ENCODE data around the gene PRRT3. TPM values are rescaled to one million over a fixed set of nuclear protein-coding genes. Genes with fewer than 3 reads are reported as not detected.
"Not testable (repeated sequence)": the region's sequence is repeated elsewhere in the genome, so short reads cannot be mapped to it uniquely, and the experiment has no call there.

Gene PRRT3
- total and polyA plus RNA-seq, 2 donors = 1.4 to 1.6 TPM

DNA sequence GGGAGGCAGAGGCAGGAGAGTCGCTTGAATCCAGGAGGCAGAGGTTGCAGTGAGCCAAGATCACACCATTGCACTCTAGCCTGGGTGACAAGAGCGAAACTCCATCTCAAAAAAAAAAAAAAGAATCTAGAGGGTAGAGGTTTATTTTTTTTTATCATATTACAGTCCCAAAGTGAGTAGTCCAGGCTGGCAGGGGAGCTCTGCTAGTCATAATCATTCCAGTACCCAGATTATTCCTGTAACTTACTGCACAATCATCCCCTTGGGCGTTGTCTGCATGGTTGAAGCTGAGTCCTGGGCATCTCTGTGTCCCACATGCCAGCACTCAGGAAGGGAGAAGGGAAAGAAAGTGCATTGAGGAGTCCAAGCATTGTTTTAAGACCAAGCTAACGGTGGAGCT, 10.0 kb downstream of the PRRT3 start:
- Histone ChIP-seq H3K4me3 (ENCODE audit: low read length in 2 of 2) (no peak overlapping the region), H3K9me3 (ENCODE audit: control insufficient read depth in 2 of 2, insufficient read depth in 1 of 2, low read length in 1 of 2) (no peaks in the 10 kb centered on the region), H3K27me3 (ENCODE audit: control insufficient read depth in 2 of 2, insufficient read depth in 1 of 2, low read length in 1 of 2) (no peaks in the 10 kb centered on the region), H3K36me3 (ENCODE audit: control insufficient read depth in 2 of 2, insufficient read depth in 2 of 2, low read length in 1 of 2) (peaks cover 28 to 32% of the 10 kb centered on the region in 2 donors), H3K27ac (ENCODE audit: low read depth in 1 of 2, low read length in 1 of 2) (no peak overlapping the region), H3K4me1 (ENCODE audit: control insufficient read depth in 2 of 2, insufficient read depth in 2 of 2, low read length in 2 of 2) (peaks cover 0 to 9% of the 10 kb centered on the region in 2 donors)
- WGBS = 95% methylated on average over 4 of the region's 4 CpGs
- DNase-seq (ENCODE audit: low read depth in 6 of 9, low spot score in 9 of 9) = no peak

DNA sequence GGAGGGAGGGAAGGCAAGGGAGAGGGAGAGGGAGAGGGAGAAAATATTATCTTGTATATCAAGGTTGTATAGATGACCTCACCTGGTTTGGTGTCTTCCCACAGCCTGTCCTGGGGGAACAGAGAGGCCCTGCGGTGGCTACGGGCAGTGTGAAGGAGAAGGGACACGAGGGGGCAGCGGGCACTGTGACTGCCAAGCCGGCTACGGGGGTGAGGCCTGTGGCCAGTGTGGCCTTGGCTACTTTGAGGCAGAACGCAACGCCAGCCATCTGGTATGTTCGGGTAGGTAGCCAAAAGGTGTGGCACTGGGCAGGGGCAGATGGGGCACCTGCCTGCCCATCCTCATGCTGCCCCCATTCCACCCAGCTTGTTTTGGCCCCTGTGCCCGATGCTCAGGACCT, 11.5 kb downstream of the PRRT3 start:
- no peaks in the 10 kb centered on the region for H3K9me3 ChIP-seq (ENCODE audit: control insufficient read depth in 2 of 2, insufficient read depth in 1 of 2, low read length in 1 of 2)
- no peak overlapping the region for H3K27ac ChIP-seq (ENCODE audit: low read depth in 1 of 2, low read length in 1 of 2)
- WGBS = 98% methylated on average over 10 of the region's 10 CpGs
- H3K4me3 ChIP-seq (ENCODE audit: low read length in 2 of 2) = no peak overlapping the region
- no peaks in the 10 kb centered on the region for H3K4me1 ChIP-seq (ENCODE audit: control insufficient read depth in 2 of 2, insufficient read depth in 2 of 2, low read length in 2 of 2)
- peaks cover 29 to 35% of the 10 kb centered on the region in 2 donors for H3K36me3 ChIP-seq (ENCODE audit: control insufficient read depth in 2 of 2, insufficient read depth in 2 of 2, low read length in 1 of 2)
- DNase-seq (ENCODE audit: low read depth in 6 of 9, low spot score in 9 of 9) = no peak
- H3K27me3 ChIP-seq (ENCODE audit: control insufficient read depth in 2 of 2, insufficient read depth in 1 of 2, low read length in 1 of 2) = no peaks in the 10 kb centered on the region

DNA sequence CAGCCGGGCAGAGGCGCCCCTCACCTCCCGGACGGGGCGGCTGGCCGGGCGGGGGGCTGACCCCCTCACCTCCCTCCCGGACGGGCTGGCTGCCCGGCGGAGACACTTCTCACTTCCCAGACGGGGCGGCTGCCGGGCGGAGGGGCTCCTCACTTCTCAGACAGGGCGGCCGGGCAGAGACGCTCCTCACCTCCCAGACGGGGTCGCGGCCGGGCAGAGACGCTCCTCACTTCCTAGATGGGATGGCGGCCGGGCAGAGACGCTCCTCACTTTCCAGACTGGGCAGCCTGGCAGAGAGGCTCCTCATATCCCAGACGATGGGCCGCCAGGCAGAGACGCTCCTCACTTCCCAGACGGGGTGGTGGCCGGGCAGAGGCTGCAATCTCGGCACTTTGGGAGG, 12.3 kb downstream of the PRRT3 start:
- not testable (repeated sequence) for H3K4me1 ChIP-seq (ENCODE audit: control insufficient read depth in 2 of 2, insufficient read depth in 2 of 2, low read length in 2 of 2); H3K27me3 ChIP-seq (ENCODE audit: control insufficient read depth in 2 of 2, insufficient read depth in 1 of 2, low read length in 1 of 2); H3K4me3 ChIP-seq (ENCODE audit: low read length in 2 of 2); DNase-seq (ENCODE audit: low read depth in 6 of 9, low spot score in 9 of 9); H3K9me3 ChIP-seq (ENCODE audit: control insufficient read depth in 2 of 2, insufficient read depth in 1 of 2, low read length in 1 of 2); H3K27ac ChIP-seq (ENCODE audit: low read depth in 1 of 2, low read length in 1 of 2)
- WGBS = 98% methylated on average over 29 of the region's 32 CpGs
- H3K36me3 ChIP-seq (ENCODE audit: control insufficient read depth in 2 of 2, insufficient read depth in 2 of 2, low read length in 1 of 2) = peaks cover 29 to 41% of the 10 kb centered on the region in 2 donors

DNA sequence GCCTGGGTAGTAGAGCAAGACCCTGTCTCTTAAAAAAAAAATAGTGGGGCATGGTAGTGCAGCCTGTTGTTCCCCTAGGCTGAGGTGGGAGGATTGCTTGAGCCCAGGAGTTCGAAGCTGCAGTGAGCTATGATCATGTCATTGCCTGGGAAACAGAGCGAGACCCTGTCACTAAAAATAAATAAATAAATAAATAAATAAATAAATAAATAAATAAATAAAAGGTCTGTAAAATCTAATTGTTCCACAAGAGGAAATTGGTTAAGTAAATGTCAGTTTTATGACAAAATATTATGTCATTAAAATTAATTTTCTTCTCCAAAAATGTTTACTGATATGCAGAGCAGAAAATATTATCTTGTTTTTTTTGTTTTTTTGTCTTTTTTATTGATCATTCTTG, 13.2 kb downstream of the PRRT3 start:
- Histone ChIP-seq H3K9me3 (ENCODE audit: control insufficient read depth in 2 of 2, insufficient read depth in 1 of 2, low read length in 1 of 2) (no peaks in the 10 kb centered on the region), H3K27ac (ENCODE audit: low read depth in 1 of 2, low read length in 1 of 2) (no peak overlapping the region), H3K4me1 (ENCODE audit: control insufficient read depth in 2 of 2, insufficient read depth in 2 of 2, low read length in 2 of 2) (peaks cover 8 to 15% of the 10 kb centered on the region in 2 donors), H3K36me3 (ENCODE audit: control insufficient read depth in 2 of 2, insufficient read depth in 2 of 2, low read length in 1 of 2) (peaks cover 24 to 40% of the 10 kb centered on the region in 2 donors), H3K27me3 (ENCODE audit: control insufficient read depth in 2 of 2, insufficient read depth in 1 of 2, low read length in 1 of 2) (no peaks in the 10 kb centered on the region), H3K4me3 (ENCODE audit: low read length in 2 of 2) (no peak overlapping the region)
- DNase-seq (ENCODE audit: low read depth in 6 of 9, low spot score in 9 of 9) = no peak
- 98% methylated on average over 2 of the region's 2 CpGs for WGBS

DNA sequence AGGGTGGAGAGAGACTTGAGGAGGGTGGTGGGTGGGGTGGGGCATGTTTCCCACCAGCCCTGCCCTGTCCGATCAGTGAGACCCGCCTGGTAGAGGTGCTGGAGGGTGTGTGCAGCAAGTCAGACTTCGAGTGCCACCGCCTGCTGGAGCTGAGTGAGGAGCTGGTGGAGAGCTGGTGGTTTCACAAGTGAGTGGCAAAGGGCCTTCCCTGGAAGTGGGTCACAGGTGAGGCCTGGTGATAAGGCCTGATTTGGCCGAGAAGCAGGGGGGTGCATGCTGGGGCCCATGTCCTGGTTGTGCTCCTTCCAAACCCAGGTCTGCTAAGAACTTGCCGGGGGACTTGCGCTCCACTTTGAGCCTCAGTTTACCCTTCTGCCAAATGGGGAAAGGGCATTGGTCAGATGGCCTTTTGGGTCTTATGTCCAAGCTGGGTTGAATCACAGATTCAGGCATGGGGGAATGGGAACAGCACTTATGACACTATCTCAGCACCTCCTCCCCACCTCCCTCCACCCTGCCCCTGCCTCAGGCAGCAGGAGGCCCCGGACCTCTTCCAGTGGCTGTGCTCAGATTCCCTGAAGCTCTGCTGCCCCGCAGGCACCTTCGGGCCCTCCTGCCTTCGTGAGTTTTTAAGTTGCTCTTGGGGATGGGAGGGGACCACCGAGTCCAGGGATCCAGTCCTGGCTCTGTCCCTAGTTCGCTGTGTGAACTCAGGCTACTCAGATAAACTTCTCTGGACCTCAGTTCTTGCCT, 14.5 kb downstream of the PRRT3 start:
- Histone ChIP-seq H3K4me3 (ENCODE audit: low read length in 2 of 2) (no peak overlapping the region), H3K36me3 (ENCODE audit: control insufficient read depth in 2 of 2, insufficient read depth in 2 of 2, low read length in 1 of 2) (peaks cover 14 to 29% of the 10 kb centered on the region in 2 donors), H3K27ac (ENCODE audit: low read depth in 1 of 2, low read length in 1 of 2) (no peak overlapping the region), H3K27me3 (ENCODE audit: control insufficient read depth in 2 of 2, insufficient read depth in 1 of 2, low read length in 1 of 2) (no peaks in the 10 kb centered on the region), H3K9me3 (ENCODE audit: control insufficient read depth in 2 of 2, insufficient read depth in 1 of 2, low read length in 1 of 2) (no peaks in the 10 kb centered on the region), H3K4me1 (ENCODE audit: control insufficient read depth in 2 of 2, insufficient read depth in 2 of 2, low read length in 2 of 2) (peaks cover 8 to 24% of the 10 kb centered on the region in 2 donors)
- no peak for DNase-seq (ENCODE audit: low read depth in 6 of 9, low spot score in 9 of 9)
- 98% methylated on average over 13 of the region's 13 CpGs for WGBS

DNA sequence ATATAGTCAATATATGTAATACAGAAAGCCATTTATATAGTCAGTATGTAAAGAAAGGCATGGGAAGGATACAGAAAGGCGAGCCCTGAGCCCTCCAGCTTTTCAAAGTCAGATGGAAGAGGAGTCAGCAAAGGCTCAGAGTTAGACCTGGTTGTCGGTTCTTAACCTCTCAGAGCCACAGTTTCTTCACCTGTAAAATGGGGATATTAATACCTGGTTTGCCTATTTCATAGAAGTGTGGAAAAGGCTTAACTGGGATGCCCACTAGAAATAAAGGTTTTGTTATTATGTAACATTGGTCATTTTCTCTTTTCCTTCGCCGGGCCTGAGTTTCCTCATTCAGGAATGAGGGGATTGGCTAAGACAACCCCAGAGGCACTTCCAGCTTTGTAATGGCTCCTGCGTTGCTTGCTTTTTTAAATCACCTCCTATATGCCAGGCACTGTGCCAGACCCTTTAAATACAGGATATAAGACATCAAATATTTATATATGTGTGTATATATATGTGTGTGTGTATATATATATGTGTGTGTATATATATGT, 16.2 kb downstream of the PRRT3 start:
- no peak overlapping the region for H3K27ac ChIP-seq (ENCODE audit: low read depth in 1 of 2, low read length in 1 of 2)
- no peak overlapping the region for H3K4me3 ChIP-seq (ENCODE audit: low read length in 2 of 2)
- DNase-seq (ENCODE audit: low read depth in 6 of 9, low spot score in 9 of 9) = no peak
- peaks cover 12 to 25% of the 10 kb centered on the region in 2 donors for H3K36me3 ChIP-seq (ENCODE audit: control insufficient read depth in 2 of 2, insufficient read depth in 2 of 2, low read length in 1 of 2)
- 99% methylated on average over 5 of the region's 5 CpGs for WGBS
- H3K27me3 ChIP-seq (ENCODE audit: control insufficient read depth in 2 of 2, insufficient read depth in 1 of 2, low read length in 1 of 2) = no peaks in the 10 kb centered on the region
- no peaks in the 10 kb centered on the region for H3K9me3 ChIP-seq (ENCODE audit: control insufficient read depth in 2 of 2, insufficient read depth in 1 of 2, low read length in 1 of 2)
- peaks cover 11 to 28% of the 10 kb centered on the region in 2 donors for H3K4me1 ChIP-seq (ENCODE audit: control insufficient read depth in 2 of 2, insufficient read depth in 2 of 2, low read length in 2 of 2)

DNA sequence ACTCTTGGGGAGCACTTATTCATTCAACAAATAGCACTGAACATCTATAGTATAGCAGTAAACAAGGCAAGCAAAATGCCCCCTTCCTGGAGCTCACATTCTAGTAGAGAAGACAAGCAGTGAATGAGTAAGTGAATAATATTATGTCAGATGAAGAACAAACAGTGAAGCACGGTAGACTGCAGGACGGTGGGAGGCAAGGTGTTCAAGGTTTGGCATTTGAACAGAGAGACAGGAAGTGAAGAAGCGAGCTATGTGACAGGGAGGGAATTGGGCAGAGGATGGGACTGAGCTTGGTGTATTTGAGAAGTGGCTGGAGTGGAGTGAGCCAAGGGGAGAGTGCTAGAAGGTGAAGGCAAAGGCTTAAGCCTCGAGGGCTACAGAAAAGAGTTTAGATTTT, 17.2 kb downstream of the PRRT3 start:
- 87% methylated on average over 4 of the region's 4 CpGs for WGBS
- Histone ChIP-seq H3K9me3 (ENCODE audit: control insufficient read depth in 2 of 2, insufficient read depth in 1 of 2, low read length in 1 of 2) (no peaks in the 10 kb centered on the region), H3K27me3 (ENCODE audit: control insufficient read depth in 2 of 2, insufficient read depth in 1 of 2, low read length in 1 of 2) (no peaks in the 10 kb centered on the region), H3K27ac (ENCODE audit: low read depth in 1 of 2, low read length in 1 of 2) (no peak overlapping the region), H3K4me3 (ENCODE audit: low read length in 2 of 2) (no peak overlapping the region), H3K36me3 (ENCODE audit: control insufficient read depth in 2 of 2, insufficient read depth in 2 of 2, low read length in 1 of 2) (peaks cover 7 to 25% of the 10 kb centered on the region in 2 donors), H3K4me1 (ENCODE audit: control insufficient read depth in 2 of 2, insufficient read depth in 2 of 2, low read length in 2 of 2) (peaks cover 11 to 28% of the 10 kb centered on the region in 2 donors)
- no peak for DNase-seq (ENCODE audit: low read depth in 6 of 9, low spot score in 9 of 9)

DNA sequence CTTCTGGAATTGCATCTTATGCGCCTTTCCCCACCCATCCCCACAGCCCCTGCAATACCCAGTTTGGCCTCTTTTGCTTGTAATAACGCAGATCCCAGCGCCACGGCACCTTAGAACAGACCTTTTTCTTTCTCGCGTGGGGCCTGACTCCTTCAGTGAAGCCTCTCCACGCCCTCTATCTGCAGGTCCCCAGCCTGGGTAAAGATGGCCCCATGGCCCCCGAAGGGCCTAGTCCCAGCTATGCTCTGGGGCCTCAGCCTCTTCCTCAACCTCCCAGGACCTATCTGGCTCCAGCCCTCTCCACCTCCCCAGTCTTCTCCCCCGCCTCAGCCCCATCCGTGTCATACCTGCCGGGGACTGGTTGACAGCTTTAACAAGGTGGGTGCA, 18.0 kb downstream of the PRRT3 start:
- DNase-seq (ENCODE audit: low read depth in 6 of 9, low spot score in 9 of 9) = no peak
- H3K36me3 ChIP-seq (ENCODE audit: control insufficient read depth in 2 of 2, insufficient read depth in 2 of 2, low read length in 1 of 2) = peaks cover 7 to 25% of the 10 kb centered on the region in 2 donors

DNA sequence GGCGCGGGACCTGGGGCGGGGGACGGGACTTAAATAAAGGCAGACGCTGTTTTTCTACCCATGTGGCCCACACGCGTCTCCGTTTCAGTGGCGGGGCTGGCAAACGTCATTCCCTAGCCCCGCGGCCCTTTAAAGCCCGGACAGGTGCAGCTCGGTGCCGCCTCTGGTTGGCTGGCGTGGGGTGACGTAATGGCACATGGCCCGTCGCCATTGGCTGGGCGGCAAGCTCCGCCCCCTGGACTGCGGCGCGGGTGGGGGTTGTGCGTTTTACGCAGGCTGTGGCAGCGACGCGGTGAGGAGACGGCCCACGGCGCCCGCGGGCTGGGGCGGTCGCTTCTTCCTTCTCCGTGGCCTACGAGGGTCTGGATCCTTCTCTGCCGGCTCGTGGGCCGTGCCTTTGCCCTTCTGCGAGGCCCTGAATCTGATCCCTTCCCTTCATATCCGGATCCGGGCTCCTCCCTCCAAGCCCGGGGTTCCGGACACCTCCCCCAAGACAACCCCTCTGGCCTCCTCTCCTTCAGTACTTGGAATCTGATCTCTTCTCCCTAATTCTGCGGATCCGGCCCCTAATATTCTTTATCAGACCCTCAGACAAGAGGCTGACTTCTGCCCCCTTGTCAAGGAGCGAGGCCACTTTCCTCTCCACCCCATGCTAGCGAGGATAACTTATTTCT, 18.5 kb downstream of the PRRT3 start, which contains the start of gene CRELD1:
TSS of gene CRELD1 (plus strand) at position 274 of the 674 bp plus-strand sequence. CDS start 605 bp downstream, outside the sequence.
- peaks cover 7 to 25% of the 10 kb centered on the region in 2 donors for H3K36me3 ChIP-seq (ENCODE audit: control insufficient read depth in 2 of 2, insufficient read depth in 2 of 2, low read length in 1 of 2)
- H3K9me3 ChIP-seq (ENCODE audit: control insufficient read depth in 2 of 2, insufficient read depth in 1 of 2, low read length in 1 of 2) = no peaks in the 10 kb centered on the region
- H3K27me3 ChIP-seq (ENCODE audit: control insufficient read depth in 2 of 2, insufficient read depth in 1 of 2, low read length in 1 of 2) = no peaks in the 10 kb centered on the region
- H3K27ac ChIP-seq (ENCODE audit: low read depth in 1 of 2, low read length in 1 of 2) = peak within 1 kb of the TSS; percentile 97 to 98
- under 1% methylated on average over 50 of the region's 50 CpGs for WGBS
- DNase-seq (ENCODE audit: low read depth in 6 of 9, low spot score in 9 of 9) = peak; percentile 83 to 98 (median 92)
- H3K4me1 ChIP-seq (ENCODE audit: control insufficient read depth in 2 of 2, insufficient read depth in 2 of 2, low read length in 2 of 2) = peaks cover 11 to 28% of the 10 kb centered on the region in 2 donors
- peak within 1 kb of the TSS; percentile 74 to 81 for H3K4me3 ChIP-seq (ENCODE audit: low read length in 2 of 2)

More for the DNA sequence above, 18.0 kb downstream of the PRRT3 start:
- peak overlapping the region; percentile 74 to 81 for H3K4me3 ChIP-seq (ENCODE audit: low read length in 2 of 2)
- H3K9me3 ChIP-seq (ENCODE audit: control insufficient read depth in 2 of 2, insufficient read depth in 1 of 2, low read length in 1 of 2) = no peaks in the 10 kb centered on the region
- peaks cover 11 to 28% of the 10 kb centered on the region in 2 donors for H3K4me1 ChIP-seq (ENCODE audit: control insufficient read depth in 2 of 2, insufficient read depth in 2 of 2, low read length in 2 of 2)
- WGBS = 25% methylated on average over 11 of the region's 11 CpGs
- peak overlapping the region; percentile 97 to 98 for H3K27ac ChIP-seq (ENCODE audit: low read depth in 1 of 2, low read length in 1 of 2)
- H3K27me3 ChIP-seq (ENCODE audit: control insufficient read depth in 2 of 2, insufficient read depth in 1 of 2, low read length in 1 of 2) = no peaks in the 10 kb centered on the region
